BE2C (cell line): ENCODE results near the gene TRIM38.

Experiments
- DNase-seq: peaks from one replicate; pipeline ENCODE4 v3.0.0-alpha.2; 2020
- H3K27me3 ChIP-seq: fragments of 250-450 bp; sonication (Bioruptor Pico); 2 replicates; pipeline ENCODE4 v1.5.1; 2020; ENCODE audit warnings: mild to moderate bottlenecking
- H3K36me3 ChIP-seq: fragments of 250-450 bp; sonication (Bioruptor Pico); 2 replicates; pipeline ENCODE4 v1.5.1; 2020; ENCODE audit warnings: mild to moderate bottlenecking
- H3K4me1 ChIP-seq: fragments of 250-450 bp; sonication (Bioruptor Pico); 2 replicates; pipeline ENCODE4 v1.5.1; 2020
- H3K4me3 ChIP-seq: 2 replicates; pipeline ENCODE4 v1.5.1; 2011; ENCODE audit warnings: low read depth, low read length
- H3K9me3 ChIP-seq: fragments of 250-450 bp; sonication (Bioruptor Pico); 2 replicates; pipeline ENCODE4 v1.5.1; 2020
- CTCF ChIP-seq: IDR thresholded peaks from 2 replicates; pipeline ENCODE4 v1.5.1; 2012; ENCODE audit warnings: mild to moderate bottlenecking, low read depth, low read length

The TRIM38 gene

DNA sequence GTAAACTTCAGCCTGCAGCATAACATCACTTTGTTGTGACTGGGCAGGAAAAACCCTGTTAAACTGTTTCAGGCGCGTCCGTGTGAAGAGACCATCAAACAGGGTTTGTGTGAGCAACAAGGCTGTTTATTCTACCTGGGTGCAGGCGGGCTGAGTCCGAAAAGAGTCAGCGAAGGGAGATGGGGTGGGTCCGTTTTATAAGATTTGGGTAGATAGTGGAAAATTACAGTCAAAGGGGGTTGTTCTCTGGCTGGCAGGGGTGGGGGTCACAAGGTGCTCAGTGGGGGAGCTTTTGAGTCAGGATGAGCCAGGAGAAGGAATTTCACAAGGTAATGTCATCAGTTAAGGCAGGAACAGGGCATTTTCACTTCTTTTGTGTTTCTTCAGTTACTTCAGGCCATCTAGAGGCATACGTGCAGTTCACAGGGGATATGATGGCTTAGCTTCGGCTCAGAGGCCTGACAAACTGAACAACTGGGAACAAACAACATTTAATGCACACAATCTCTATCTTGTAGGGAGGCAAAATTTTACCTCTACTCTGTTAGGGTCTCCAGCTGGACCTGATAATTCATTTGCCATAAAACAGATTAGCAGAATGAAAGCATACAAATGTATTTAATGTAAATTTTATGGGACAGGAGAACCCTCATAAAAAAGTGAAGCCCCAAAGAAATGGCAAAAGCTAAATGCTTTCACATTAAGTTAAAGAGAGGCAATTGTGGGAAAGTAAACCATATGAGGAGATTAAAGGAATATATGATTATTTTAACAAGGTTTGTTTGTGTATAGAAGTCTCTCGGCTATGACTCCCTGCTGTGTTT, 66.4 kb downstream of the TRIM38 start:
- Histone ChIP-seq H3K36me3 (0 out of 2 replicates have a peak, but pooled peaks cover 3% of the 10 kb centered on the region), H3K4me1 (peaks cover 22% of the 10 kb centered on the region), H3K9me3 (no peaks in the 10 kb centered on the region), H3K27me3 (no peaks in the 10 kb centered on the region), H3K4me3 (no peak overlapping the region)
- TF ChIP-seq CTCF = no peak
- DNase-seq = no peak

- Histone ChIP-seq H3K4me1 (peaks cover 22% of the 10 kb centered on the region), H3K36me3 (0 out of 2 replicates have a peak, but pooled peaks cover 3% of the 10 kb centered on the region), H3K27me3 (no peaks in the 10 kb centered on the region), H3K4me3 (no peak overlapping the region), H3K9me3 (no peaks in the 10 kb centered on the region)
- no peak for TF ChIP-seq CTCF
- DNase-seq = no peak
Observed at GRCh38 chr6:26029570-26029856, 66.9 kb downstream of the TRIM38 start.

GRCh38 chr6:26029857-26030653, 67.5 kb downstream of the TRIM38 start:
- no peaks in the 10 kb centered on the region for H3K9me3 ChIP-seq
- no peaks in the 10 kb centered on the region for H3K27me3 ChIP-seq
- DNase-seq = no peak
- TF ChIP-seq CTCF = no peak
- H3K4me1 ChIP-seq = peaks cover 22% of the 10 kb centered on the region
- H3K4me3 ChIP-seq = peak overlapping the region; percentile 87
- 0 out of 2 replicates have a peak, but pooled peaks cover 3% of the 10 kb centered on the region for H3K36me3 ChIP-seq

GRCh38 chr6:26030716-26031115, 68.1 kb downstream of the TRIM38 start:
- peaks cover 22% of the 10 kb centered on the region for H3K4me1 ChIP-seq
- H3K4me3 ChIP-seq = peak overlapping the region; percentile 87
- DNase-seq = no peak
- H3K36me3 ChIP-seq = 0 out of 2 replicates have a peak, but pooled peaks cover 3% of the 10 kb centered on the region
- TF ChIP-seq CTCF = no peak
- no peaks in the 10 kb centered on the region for H3K9me3 ChIP-seq
- H3K27me3 ChIP-seq = no peaks in the 10 kb centered on the region

GRCh38 chr6:26031151-26031594, 68.6 kb downstream of the TRIM38 start:
- H3K27me3 ChIP-seq = no peaks in the 10 kb centered on the region
- H3K4me1 ChIP-seq = peaks cover 22% of the 10 kb centered on the region
- no peaks in the 10 kb centered on the region for H3K9me3 ChIP-seq
- DNase-seq = no peak
- H3K4me3 ChIP-seq = peak overlapping the region; percentile 87
- 0 out of 2 replicates have a peak, but pooled peaks cover 3% of the 10 kb centered on the region for H3K36me3 ChIP-seq
- no peak for TF ChIP-seq CTCF
